ENCODE data around the gene SP140. TPM values are rescaled to one million over a fixed set of nuclear protein-coding genes. Genes with fewer than 3 reads are reported as not detected.

Gene SP140
- total RNA-seq, 1 donor from 2014 or later = 0.69 TPM

DNA sequence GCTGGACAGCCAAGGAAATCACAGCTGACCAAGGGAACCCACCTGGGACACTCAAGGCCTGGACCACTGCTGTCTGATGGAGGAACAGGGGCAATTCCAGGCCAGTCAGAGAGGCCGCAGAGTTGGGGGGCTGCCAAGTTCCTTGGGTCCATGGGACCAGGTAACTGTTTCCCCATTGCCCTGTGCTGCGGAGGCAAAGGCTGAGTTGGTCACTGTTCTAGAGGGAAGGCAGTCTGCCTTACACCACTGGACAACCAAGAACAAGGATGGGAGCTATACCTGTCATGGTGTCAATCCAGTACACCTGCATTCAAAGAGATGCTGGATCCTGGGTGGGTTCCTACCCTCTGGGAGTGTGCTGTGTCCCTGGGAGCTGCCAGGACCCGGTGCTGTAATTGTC lies 91.8 kb downstream of the SP140 start:
- no peak overlapping the region for H3K4me3 Mint-ChIP-seq (ENCODE audit: low read depth)
- TF ChIP-seq, protein P1, sequence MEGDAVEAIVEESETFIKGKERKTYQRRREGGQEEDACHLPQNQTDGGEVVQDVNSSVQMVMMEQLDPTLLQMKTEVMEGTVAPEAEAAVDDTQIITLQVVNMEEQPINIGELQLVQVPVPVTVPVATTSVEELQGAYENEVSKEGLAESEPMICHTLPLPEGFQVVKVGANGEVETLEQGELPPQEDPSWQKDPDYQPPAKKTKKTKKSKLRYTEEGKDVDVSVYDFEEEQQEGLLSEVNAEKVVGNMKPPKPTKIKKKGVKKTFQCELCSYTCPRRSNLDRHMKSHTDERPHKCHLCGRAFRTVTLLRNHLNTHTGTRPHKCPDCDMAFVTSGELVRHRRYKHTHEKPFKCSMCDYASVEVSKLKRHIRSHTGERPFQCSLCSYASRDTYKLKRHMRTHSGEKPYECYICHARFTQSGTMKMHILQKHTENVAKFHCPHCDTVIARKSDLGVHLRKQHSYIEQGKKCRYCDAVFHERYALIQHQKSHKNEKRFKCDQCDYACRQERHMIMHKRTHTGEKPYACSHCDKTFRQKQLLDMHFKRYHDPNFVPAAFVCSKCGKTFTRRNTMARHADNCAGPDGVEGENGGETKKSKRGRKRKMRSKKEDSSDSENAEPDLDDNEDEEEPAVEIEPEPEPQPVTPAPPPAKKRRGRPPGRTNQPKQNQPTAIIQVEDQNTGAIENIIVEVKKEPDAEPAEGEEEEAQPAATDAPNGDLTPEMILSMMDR (IDR thresholded peaks at IDR 0.05; ENCODE audit: unreplicated experiment) = no peak
- no peaks in the 10 kb centered on the region for H3K27me3 Mint-ChIP-seq
- H3K4me1 Mint-ChIP-seq (ENCODE audit: low read depth) = no peaks in the 10 kb centered on the region
- peaks cover 2% of the 10 kb centered on the region for H3K9me3 Mint-ChIP-seq (ENCODE audit: low read depth)
- DNase-seq (ENCODE audit: low spot score, unreplicated experiment) = no peak
- H3K36me3 Mint-ChIP-seq (ENCODE audit: insufficient read depth) = no peaks in the 10 kb centered on the region
- no peak overlapping the region for H3K27ac Mint-ChIP-seq

DNA sequence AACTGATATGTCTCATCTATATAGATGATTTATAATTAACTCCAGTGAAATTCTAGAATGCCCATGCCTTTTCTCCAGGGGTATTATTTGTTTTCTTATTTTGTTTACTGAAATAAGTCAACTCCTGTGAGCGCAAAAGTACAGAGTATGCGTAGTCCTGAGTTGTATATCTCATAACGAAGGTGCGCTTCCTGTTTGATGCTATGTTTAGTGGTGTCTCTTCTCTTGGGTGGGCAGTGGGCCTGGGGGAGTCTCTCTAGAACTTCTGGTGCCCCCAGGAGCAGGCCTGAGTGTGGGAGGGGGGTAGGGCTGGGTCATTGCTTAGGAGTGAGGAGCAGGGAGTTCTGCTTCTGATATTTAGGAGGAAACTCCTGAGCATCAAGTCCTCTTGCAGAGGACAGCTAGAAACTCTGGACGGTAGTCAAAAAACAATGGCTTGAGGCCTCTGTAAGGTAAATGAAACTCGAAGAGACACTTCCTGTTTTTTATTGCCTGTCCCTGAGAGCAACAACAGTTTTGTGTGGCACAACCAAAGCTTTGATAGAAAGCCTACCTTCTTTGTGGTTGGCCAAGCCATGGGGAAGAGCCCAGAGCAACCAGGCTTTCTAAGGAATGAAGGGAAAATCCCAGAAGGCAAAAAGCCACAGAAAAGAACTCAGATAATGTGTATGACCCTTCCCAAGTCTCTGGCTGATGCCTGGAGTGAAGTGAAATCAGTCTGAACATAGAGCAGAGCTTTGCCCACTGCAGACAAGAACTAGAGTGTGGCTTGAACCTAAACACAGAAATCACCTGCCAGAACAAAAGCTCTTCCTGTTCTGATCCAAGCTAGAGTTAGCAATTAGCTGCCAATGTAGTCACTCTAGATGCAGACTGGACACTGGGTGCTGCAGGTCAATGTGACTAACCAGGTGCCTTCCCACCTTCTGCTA lies 92.9 kb downstream of the SP140 start:
- DNase-seq (ENCODE audit: low spot score, unreplicated experiment) = no peak
- H3K9me3 Mint-ChIP-seq (ENCODE audit: low read depth) = peaks cover 7% of the 10 kb centered on the region
- H3K4me1 Mint-ChIP-seq (ENCODE audit: low read depth) = no peaks in the 10 kb centered on the region
- no peaks in the 10 kb centered on the region for H3K27me3 Mint-ChIP-seq
- no peaks in the 10 kb centered on the region for H3K36me3 Mint-ChIP-seq (ENCODE audit: insufficient read depth)
- H3K27ac Mint-ChIP-seq = no peak overlapping the region
- TF ChIP-seq, protein P1 (IDR thresholded peaks at IDR 0.05; ENCODE audit: unreplicated experiment) = no peak
- no peak overlapping the region for H3K4me3 Mint-ChIP-seq (ENCODE audit: low read depth)

DNA sequence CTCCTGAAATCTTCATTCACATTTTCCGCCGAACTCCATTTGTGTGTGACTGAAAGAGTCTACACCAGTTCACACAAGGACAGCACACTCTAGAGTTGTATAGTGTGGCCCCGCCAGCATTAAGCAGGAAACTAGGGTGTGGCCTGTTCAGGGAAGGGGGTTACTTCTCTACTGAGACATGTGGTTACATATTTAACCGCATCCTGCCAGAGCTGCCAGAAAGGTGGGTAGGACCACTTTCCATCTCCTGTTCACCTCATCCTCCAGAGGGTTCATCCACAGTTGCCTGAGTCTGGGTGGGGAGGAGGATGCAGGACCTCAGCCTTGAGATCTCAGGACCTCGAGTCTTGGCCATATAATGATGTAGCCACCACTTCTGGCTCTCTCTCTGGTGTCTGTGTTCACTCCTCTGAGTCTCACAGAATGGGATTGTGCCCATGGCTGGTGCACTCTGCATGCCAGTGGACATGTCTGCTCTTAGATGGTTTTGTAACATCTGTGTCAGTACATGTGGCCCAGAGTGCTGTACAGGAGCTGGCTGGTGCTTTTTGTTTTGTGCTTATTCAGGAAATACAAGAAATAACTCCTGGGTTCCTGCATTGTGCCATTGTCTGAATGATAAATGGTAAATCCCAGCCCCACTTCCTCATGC lies 93.8 kb downstream of the SP140 start:
- H3K4me1 Mint-ChIP-seq (ENCODE audit: low read depth) = no peaks in the 10 kb centered on the region
- no peaks in the 10 kb centered on the region for H3K27me3 Mint-ChIP-seq
- no peak overlapping the region for H3K27ac Mint-ChIP-seq
- no peak for DNase-seq (ENCODE audit: low spot score, unreplicated experiment)
- no peak overlapping the region for H3K4me3 Mint-ChIP-seq (ENCODE audit: low read depth)
- TF ChIP-seq, protein P1 (IDR thresholded peaks at IDR 0.05; ENCODE audit: unreplicated experiment) = no peak
- H3K36me3 Mint-ChIP-seq (ENCODE audit: insufficient read depth) = no peaks in the 10 kb centered on the region
- peaks cover 10% of the 10 kb centered on the region for H3K9me3 Mint-ChIP-seq (ENCODE audit: low read depth)

DNA sequence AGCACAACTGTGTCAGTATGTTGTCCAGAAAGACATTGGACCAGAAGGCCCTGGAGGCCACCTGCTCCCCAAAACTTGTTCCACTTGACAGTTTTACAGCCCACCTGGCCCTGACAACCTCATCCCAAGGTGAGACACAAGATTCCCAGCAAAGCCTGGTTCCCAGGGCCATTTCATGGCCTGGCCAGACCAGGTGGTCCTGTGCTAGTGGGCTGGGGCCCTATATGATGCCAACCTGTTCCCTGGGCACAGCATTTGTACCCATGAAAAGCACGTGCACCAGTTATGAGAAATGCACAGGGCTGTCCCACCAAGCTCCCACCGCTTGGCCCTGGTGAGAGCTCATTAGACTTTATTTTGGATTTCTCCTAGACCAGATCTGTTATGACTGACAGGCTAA lies 95.5 kb downstream of the SP140 start:
- H3K27ac Mint-ChIP-seq = no peak overlapping the region

More for the DNA sequence above, 95.5 kb downstream of the SP140 start:
- no peaks in the 10 kb centered on the region for H3K4me1 Mint-ChIP-seq (ENCODE audit: low read depth)
- TF ChIP-seq, protein P1 (IDR thresholded peaks at IDR 0.05; ENCODE audit: unreplicated experiment) = no peak
- H3K27me3 Mint-ChIP-seq = no peaks in the 10 kb centered on the region
- H3K36me3 Mint-ChIP-seq (ENCODE audit: insufficient read depth) = no peaks in the 10 kb centered on the region
- H3K9me3 Mint-ChIP-seq (ENCODE audit: low read depth) = peaks cover 10% of the 10 kb centered on the region
- H3K4me3 Mint-ChIP-seq (ENCODE audit: low read depth) = no peak overlapping the region
- DNase-seq (ENCODE audit: low spot score, unreplicated experiment) = no peak

Data from progenitor cell of endocrine pancreas (in vitro differentiated cells).